ENCODE measurements around the gene E2F2.
"Not testable (repeated sequence)": the region's sequence is repeated elsewhere in the genome, so short reads cannot be mapped to it uniquely, and the experiment has no call there.

E2F2 gene

DNA sequence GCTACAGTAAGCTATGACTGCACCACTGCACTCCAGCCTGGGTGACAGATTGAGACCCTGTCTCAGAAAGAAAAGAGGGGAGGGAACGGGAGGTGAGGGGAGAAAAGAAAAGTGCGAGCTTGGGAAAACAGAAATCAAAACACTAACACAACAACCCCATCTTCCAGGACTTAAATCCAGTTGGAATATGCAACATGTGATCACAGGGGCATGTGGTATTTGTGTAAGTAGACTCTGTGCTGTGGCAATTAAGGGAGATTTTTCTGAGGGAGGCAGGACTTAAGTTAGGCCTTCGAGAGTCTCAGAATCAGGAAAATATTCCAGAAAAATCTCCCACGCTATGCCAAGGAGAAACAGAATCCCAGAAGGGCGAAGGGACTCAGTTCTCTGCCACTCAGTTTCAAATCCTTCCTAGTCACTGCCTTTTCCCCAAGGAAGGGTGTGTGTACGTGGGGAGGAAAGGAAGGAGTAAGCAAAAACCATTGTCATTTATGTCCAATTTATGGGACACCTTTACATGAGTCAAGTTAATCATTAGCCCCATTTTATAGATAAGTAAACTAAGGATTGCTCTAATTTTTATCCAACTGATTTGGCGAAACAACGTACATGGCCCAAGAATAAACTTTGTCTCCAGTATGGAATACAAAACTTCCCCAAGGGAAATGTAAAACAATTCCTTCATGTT lies 16.0 kb upstream of the E2F2 start:
- no peak for DNase-seq (ENCODE audit: low spot score)

DNA sequence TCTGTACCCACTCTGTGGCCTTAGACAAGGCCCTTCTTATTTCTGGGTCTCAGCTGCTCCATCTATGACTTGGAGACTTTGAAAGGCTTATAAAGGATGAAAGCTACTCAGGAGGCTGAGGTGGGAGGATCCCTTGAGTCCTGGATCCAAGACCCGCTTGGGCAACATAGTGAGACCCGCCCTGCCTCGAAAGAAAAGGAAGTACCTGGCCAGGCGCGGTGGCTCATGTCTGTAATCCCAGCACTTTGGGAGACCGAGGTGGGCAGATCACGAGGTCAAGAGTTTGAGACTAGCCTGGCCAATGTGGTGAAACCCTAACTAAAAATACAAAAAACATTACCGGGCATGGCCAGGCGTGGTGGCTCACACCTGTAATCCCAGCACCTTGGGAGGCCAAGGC lies 14.8 kb upstream of the E2F2 start:
- no peak for DNase-seq (ENCODE audit: low spot score)

DNA sequence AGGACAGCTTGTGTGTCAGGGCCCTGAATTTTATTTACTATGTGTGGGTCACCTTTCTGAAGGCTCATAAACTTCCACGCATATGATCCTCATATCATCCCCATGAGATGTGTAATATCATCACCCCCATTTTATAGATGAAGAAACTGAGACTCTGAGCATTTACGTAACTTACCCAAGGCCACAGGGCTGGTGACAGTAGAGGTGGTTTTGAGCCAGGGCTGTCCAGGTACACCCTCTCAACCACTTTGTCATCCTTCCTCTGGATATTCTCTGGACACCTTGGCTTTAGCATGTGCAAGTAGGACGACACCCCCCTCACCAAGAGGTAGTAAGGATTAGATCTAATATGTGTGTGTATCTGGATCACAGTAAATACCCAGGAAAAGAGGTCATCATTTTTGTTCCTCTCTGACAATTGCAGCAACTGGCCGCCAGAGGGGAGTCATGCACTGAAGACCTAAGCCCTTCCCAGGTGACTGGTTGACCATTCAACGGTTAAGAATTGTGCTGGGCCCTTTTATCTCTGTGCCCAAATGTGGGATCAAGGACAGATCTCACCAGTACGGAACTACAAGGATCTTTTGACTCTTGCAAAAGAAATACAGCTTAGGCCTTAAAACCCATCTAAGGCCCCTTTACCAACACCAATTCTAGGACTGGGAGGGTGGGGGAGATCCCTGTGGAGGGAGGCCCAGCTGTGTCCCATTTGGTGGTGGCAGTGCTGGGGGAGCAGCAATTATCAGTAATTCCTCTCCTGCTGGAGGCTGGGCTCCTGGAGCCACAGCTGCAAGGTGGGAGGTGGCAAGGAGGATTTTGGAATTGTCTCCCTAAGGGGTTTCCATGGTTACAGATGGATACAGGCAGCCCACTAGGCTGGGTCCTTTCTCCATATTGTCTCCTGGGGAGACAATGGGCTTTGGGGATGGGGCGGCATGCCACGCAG lies 13.7 kb upstream of the E2F2 start:
- DNase-seq (ENCODE audit: low spot score) = peak; percentile 85

- DNase-seq (ENCODE audit: low spot score) = no peak
Observed at GRCh38 chr1:23543707-23544443, 12.8 kb upstream of the E2F2 start.

- DNase-seq (ENCODE audit: low spot score) = not testable (repeated sequence)
Observed at GRCh38 chr1:23542940-23543339, 11.9 kb upstream of the E2F2 start.

DNA sequence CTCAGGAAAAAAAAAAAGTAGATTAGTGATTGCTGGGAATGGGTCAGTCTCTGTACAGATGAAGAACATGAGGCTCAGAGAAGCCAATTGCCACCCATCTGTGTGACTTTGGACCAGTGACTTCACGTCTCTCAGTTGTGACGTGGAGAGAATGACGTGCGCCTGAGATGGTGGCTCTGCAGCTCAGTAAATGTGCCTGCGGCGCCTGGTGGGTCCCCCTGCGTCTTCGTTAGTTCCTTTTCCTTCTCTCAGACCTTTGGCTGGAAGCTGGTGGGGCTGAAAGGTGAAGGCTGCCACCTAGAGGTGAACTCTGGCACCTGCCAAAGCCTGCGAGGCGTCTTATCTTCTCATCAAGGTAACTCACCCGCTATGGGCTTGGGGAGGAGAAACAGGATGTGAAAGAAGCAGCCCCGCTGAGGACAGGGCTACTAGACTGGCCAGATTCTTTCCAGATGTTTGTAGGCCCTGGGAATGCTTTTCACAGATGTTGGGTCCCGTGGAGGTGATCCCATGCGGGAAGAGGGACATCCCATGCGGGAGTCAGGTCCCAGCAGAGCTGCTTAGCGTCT lies 8.7 kb upstream of the E2F2 start:
- peak; percentile 96 for DNase-seq (ENCODE audit: low spot score)

- peak; percentile 34 for DNase-seq (ENCODE audit: low spot score)
Observed at GRCh38 chr1:23537296-23537973, 6.4 kb upstream of the E2F2 start.

GRCh38 chr1:23533246-23534023 lies 2.4 kb upstream of the E2F2 start:
- DNase-seq (ENCODE audit: low spot score) = no peak

DNA sequence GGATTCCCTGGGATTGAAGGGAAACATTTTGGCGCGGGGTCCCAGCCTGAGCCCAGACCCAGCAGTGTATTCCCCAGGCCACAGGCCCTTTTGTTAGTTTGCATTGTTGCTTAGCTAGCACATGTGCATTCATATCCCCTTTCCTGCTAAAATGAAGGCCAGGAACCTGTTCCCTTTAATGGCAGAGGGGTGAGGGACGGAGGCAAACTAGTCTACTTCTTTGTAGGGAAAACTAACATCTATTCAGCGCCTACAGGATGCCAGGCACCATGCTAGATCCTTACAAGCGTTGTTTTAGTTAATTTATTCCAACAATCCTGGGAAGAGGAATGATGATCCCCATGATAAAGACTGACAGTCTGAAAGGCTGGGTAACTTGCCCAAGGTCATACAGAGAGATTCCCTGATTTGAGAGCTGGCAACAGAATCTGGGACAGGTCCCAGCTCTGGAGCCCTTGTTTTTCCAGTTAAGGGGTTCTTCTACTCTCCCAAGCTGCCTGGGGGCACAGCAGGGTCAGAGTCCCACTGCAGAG lies 595 bp upstream of the E2F2 start:
- no peak for DNase-seq (ENCODE audit: low spot score)

- DNase-seq (ENCODE audit: low spot score) = peak; percentile 28
Observed at GRCh38 chr1:23530087-23530746, 816 bp downstream of the E2F2 start.

GRCh38 chr1:23529146-23530086 lies 1.6 kb downstream of the E2F2 start:
- peak; percentile 48 for DNase-seq (ENCODE audit: low spot score)

- peak; percentile 95 for DNase-seq (ENCODE audit: low spot score)
Observed at GRCh38 chr1:23528250-23528978, 2.6 kb downstream of the E2F2 start.

DNA sequence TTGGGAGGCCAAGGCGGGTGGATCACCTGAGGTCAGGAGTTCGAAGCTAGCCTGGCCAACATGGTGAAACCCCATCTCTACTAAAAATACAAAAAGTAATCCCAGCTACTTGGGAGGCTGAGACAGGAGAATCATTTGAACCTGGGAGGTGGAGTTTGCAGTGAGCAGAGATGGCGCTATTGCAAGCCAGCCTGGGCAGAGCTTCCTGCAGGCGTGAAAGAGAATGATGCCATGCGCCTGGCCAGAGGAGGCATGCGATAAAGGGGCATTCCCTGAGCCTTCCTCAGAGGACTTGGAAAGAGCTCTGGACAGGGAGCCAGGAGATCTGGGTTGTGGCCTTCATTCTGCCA lies 3.2 kb downstream of the E2F2 start:
- no peak for DNase-seq (ENCODE audit: low spot score)

DNA sequence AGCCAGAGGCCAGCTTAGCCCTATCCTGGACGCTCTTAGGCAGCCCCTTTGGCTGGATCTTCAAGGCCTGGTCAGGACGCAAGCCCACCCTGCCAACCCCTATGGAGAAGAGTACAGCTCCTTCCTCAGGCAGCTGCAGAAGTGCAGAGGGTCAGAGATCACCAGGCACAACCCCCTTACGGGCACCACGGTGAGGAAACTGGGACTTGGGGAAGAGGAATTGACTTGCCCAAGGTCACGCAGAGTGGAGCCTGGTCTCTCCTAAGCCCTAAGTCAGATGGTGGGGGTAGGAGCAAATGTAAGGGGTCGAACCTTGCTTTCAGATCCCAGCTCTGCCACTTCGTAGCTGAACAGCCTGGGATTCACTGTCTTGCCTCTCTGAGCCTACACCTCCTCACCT lies 3.7 kb downstream of the E2F2 start:
- DNase-seq (ENCODE audit: low spot score) = no peak

GRCh38 chr1:23526329-23527041 lies 4.5 kb downstream of the E2F2 start:
- no peak for DNase-seq (ENCODE audit: low spot score)

DNA sequence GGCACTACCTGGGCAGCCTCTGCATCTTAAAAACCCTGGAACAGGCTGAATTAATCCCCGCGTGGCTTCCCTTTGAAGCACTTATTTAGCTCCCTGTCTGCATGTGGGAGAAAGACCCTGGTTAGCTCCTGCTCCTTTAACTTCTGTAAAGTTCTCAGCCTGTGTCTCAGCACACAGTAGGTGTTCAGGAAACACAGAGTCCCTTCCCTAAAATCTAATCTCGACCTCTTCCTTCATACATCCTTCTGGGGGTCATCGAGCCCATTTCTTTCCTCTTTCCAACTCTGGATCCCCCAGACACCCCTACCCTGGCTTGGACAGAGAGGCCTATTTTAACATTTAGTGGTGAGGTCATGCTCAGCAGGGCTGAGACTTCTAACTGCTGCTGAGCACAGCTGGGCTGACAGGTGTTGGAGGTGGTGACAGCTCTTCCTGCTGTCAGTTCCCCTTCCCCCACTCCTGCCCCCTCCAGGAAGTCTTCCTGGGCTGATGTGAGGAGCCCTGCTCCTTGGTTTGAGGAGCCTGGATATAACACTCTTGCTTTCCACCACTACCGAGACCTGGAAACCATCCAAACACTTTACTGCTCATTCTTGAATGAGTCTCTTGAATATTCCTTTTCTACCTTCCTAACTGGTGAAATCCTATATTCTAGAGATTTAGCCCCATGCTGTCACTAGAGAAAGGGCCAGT lies 5.3 kb downstream of the E2F2 start:
- no peak for DNase-seq (ENCODE audit: low spot score)
